Spleen (tissue), 11 donors: ENCODE measurements around the gene ABCF1. TPM values are rescaled to one million over a fixed set of nuclear protein-coding genes. Genes with fewer than 3 reads are reported as not detected.

Experiments used
- DNase-seq: peaks from one replicate; pipeline ENCODE4 v3.0.0-alpha.2; 2020
- H3K27ac ChIP-seq, 8 donors: fragments of 200-600 bp; sonication (generic) in 7 of 8; 1 replicate in 4 of 8; 2 replicates in 4 of 8; pipeline versions ENCODE4 v1.5.0 to v1.8.0; 2016 to 2021; ENCODE audit warnings: inconsistent platforms in 4 of 8, mild to moderate bottlenecking in 4 of 8, moderate library complexity in 1 of 8
- H3K27me3 ChIP-seq, 7 donors: fragments of 200-600 bp; sonication (generic) in 6 of 7; replicated peaks in 1 of 7; 1 replicate in 4 of 7; 2 replicates in 3 of 7; pipeline versions ENCODE4 v1.5.0 to v1.8.0; 2016 to 2021; ENCODE audit warnings: inconsistent platforms in 3 of 7, mild to moderate bottlenecking in 1 of 7
- H3K36me3 ChIP-seq, 6 donors: fragments of 200-600 bp; sonication (generic) in 5 of 6; 1 replicate in 4 of 6; 2 replicates in 2 of 6; pipeline versions ENCODE4 v1.5.0 to v1.8.0; 2016 to 2021; ENCODE audit warnings: inconsistent platforms in 2 of 6
- H3K4me1 ChIP-seq, 6 donors: fragments of 200-600 bp; sonication (generic) in 5 of 6; 1 replicate in 3 of 6; 2 replicates in 3 of 6; pipeline versions ENCODE4 v1.5.0 to v1.8.0; 2016 to 2021; ENCODE audit warnings: inconsistent platforms in 3 of 6
- H3K4me3 ChIP-seq, 8 donors: fragments of 200-600 bp; sonication (generic) in 7 of 8; 1 replicate in 4 of 8; 2 replicates in 4 of 8; pipeline versions ENCODE4 v1.5.0 to v1.8.0; 2016 to 2021; ENCODE audit warnings: inconsistent platforms in 4 of 8, mild to moderate bottlenecking in 4 of 8, moderate library complexity in 2 of 8
- H3K9me3 ChIP-seq, 8 donors: fragments of 200-600 bp; sonication (generic) in 7 of 8; 1 replicate in 4 of 8; 2 replicates in 4 of 8; pipeline versions ENCODE4 v1.5.0 to v1.8.0; 2016 to 2021; ENCODE audit warnings: inconsistent platforms in 4 of 8
- POLR2A ChIP-seq, 3 donors: fragments of 450-650 bp; IDR thresholded peaks; one replicate each; pipeline ENCODE4 v1.5.1; 2017; ENCODE audit warnings: antibody characterized with exemption in 3 of 3, mild to moderate bottlenecking in 1 of 3
- POLR2AphosphoS5 ChIP-seq, 3 donors: sonication (generic); formaldehyde crosslinking; IDR thresholded peaks; one replicate each; pipeline ENCODE4 v1.5.1; 2017; ENCODE audit warnings: antibody characterized with exemption in 3 of 3
- WGBS, 5 donors: extraction: QIAGEN DNeasy Blood & Tissue Kit in 3 of 5; methylation state at CpG; one replicate each; pipeline versions ENCODE4 v1.1.5 to v1.1.7; 2013 to 2018; 5-methylcytosine and 5-hydroxymethylcytosine counted together
- intact Hi-C: fragments of 100-400 bp; cut with DNase I; formaldehyde crosslinking; loops from one replicate; pipeline ENCODE4 v1.15.0; 2023; ENCODE audit warnings: low total_unique reads
- polyA plus RNA-seq, 3 donors: library from polyadenylated mRNA; stranded (reverse); fragments of 200-250 nt; gene quantifications; one replicate each; pipeline ENCODE4 v1.2.1, GENCODE V29; 2013
- total RNA-seq, 7 donors: library from RNA; depleted of rRNA in 3 of 7; stranded (reverse); fragments of >200 nt in 3 of 7; fragmentation: NEBNext Ultra II Directional in 4 of 7; extraction: Animal tissue kit (Norgen Biotek cat#: 25700) in 4 of 7; gene quantifications; one replicate each; pipeline versions ENCODE4 v1.1.0 to v1.2.1, GENCODE V29; 2016 to 2021
- TF ChIP-seq, protein P1 (sequence below), 11 experiments: fragments of 200-600 bp in 7 of 11; fragments of 450-650 bp in 4 of 11; sonication (generic) in 4 of 11; IDR thresholded peaks in 8 of 11; conservative IDR thresholded peaks in 3 of 11; 1 replicate in 7 of 11; 2 replicates in 4 of 11; pipeline versions ENCODE4 v1.4.0 to v1.8.0; 2016 to 2021; ENCODE audit warnings: antibody characterized with exemption in 11 of 11, inconsistent platforms in 4 of 11, mild to moderate bottlenecking in 1 of 11
- donor health status: healthy with polysubstance abuse.
- donor health status: DM: no; HTN: no; CAD: no; lungs with moderate emphysema.
- donor health status: DM: no; HTN: no; CAD: no.
- donor health status: Bipolar disorder and iron deficiency.
- donor health status: healthy.
- donor health status: DM: no; HTN: no; CAD: no.
- donor health status: DM: yes; HTN: yes; CAD: no.

ABCF1 gene
- total and polyA plus RNA-seq, 10 donors: 12.8 to 53.5 (median 33.2) TPM

DNA sequence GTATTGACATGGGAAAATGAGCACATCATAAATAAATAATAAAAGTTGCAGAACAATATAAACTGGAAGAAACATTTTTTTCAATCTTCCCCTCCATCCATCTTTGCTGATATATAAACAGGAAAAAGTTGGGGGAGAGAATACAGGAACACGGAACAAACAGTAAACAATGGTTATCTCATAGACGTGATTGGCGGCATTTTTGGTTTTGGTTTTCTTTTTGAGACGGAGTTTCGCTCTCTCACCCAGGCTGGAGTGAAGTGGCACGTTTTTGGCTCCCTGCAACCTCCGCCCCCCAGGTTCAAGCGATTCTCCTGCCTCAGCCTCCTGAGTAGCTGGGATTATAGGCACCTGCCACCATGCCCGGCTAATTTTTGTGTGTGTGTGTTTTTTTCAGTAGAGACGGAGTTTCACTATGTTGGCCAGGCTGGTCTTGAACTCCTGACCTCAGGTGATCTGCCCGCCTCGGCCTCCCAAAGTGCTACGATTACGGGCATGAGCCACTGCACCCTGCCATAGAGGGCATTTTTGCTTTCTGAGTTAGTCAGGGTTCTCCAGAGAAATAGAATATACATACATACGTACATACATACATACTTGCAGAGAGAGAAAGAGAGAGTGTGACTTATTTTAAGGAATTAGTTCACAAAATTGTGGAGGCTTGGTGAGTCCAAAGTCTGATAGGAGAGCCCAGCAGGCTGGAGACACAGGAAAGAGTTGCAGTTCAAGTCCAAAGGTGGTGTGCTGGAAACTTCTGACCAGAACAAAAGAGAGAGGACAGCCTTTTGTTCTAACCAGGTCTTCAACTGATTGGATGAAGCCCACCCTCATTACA, 37.6 kb upstream of the ABCF1 start:
- no peaks in the 10 kb centered on the region for H3K27me3 ChIP-seq
- peak overlapping the region in 3 of 8 donors; percentile 15 to 55 (median 37) for H3K4me3 ChIP-seq
- 65 to 77% (median 75%) methylated on average over 15 of the region's 15 CpGs for WGBS, 5 donors
- no peaks in the 10 kb centered on the region for H3K9me3 ChIP-seq
- peaks cover 9 to 47% (median 36%) of the 10 kb centered on the region in 6 donors for H3K4me1 ChIP-seq
- DNase-seq: no peak
- TF ChIP-seq POLR2A (IDR thresholded peaks at IDR 0.05) (no peak), POLR2AphosphoS5 (IDR thresholded peaks at IDR 0.05) (no peak)
- TF ChIP-seq, protein P1, sequence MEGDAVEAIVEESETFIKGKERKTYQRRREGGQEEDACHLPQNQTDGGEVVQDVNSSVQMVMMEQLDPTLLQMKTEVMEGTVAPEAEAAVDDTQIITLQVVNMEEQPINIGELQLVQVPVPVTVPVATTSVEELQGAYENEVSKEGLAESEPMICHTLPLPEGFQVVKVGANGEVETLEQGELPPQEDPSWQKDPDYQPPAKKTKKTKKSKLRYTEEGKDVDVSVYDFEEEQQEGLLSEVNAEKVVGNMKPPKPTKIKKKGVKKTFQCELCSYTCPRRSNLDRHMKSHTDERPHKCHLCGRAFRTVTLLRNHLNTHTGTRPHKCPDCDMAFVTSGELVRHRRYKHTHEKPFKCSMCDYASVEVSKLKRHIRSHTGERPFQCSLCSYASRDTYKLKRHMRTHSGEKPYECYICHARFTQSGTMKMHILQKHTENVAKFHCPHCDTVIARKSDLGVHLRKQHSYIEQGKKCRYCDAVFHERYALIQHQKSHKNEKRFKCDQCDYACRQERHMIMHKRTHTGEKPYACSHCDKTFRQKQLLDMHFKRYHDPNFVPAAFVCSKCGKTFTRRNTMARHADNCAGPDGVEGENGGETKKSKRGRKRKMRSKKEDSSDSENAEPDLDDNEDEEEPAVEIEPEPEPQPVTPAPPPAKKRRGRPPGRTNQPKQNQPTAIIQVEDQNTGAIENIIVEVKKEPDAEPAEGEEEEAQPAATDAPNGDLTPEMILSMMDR (IDR thresholded peaks at IDR 0.05 in 8 of 11, conservative IDR thresholded peaks at IDR 0.05 in 3 of 11): no peak
- H3K36me3 ChIP-seq: no peaks in the 10 kb centered on the region
- intact Hi-C loops: loop anchor here (5.0 kb wide), 1 partner anchor 41 kb away; no protein-coding TSS in a partner anchor
- peak overlapping the region in 5 of 8 donors; percentile 39 to 85 (median 76) for H3K27ac ChIP-seq

GRCh38 chr6:30537931-30538330, 33.3 kb upstream of the ABCF1 start:
- no peak for TF ChIP-seq POLR2AphosphoS5 (IDR thresholded peaks at IDR 0.05)
- no peak for TF ChIP-seq POLR2A (IDR thresholded peaks at IDR 0.05)
- TF ChIP-seq, protein P1 (IDR thresholded peaks at IDR 0.05 in 8 of 11, conservative IDR thresholded peaks at IDR 0.05 in 3 of 11): no peak
- 86 to 96% (median 89%) methylated on average over 3 of the region's 3 CpGs for WGBS, 5 donors
- intact Hi-C loops: no loop called here
- no peaks in the 10 kb centered on the region for H3K9me3 ChIP-seq
- no peaks in the 10 kb centered on the region for H3K27me3 ChIP-seq
- no peak overlapping the region for H3K27ac ChIP-seq
- no peak for DNase-seq
- no peak overlapping the region for H3K4me3 ChIP-seq
- H3K4me1 ChIP-seq: peaks cover 9 to 26% (median 18%) of the 10 kb centered on the region in 6 donors
- H3K36me3 ChIP-seq: no peaks in the 10 kb centered on the region

- Histone ChIP-seq H3K4me3 (peak overlapping the region; percentile 20 to 69 (median 37)), H3K9me3 (no peaks in the 10 kb centered on the region), H3K36me3 (peaks cover 0 to 19% (median 13%) of the 10 kb centered on the region in 6 donors), H3K27me3 (no peaks in the 10 kb centered on the region), H3K4me1 (peaks cover 24 to 39% (median 31%) of the 10 kb centered on the region in 6 donors), H3K27ac (peak overlapping the region; percentile 42 to 83 (median 75))
- intact Hi-C loops: loop anchor here (5.0 to 10.0 kb wide), 3 partner anchors 56 to 123 kb away; no protein-coding TSS in a partner anchor
- TF ChIP-seq POLR2AphosphoS5 (IDR thresholded peaks at IDR 0.05): peak in 2 of 3 donors; percentile 80 to 82
- TF ChIP-seq, protein P1 (IDR thresholded peaks at IDR 0.05 in 8 of 11, conservative IDR thresholded peaks at IDR 0.05 in 3 of 11): peak; percentile 93 to 100 (median 99)
- TF ChIP-seq POLR2A (IDR thresholded peaks at IDR 0.05): peak in 1 of 3 donors; percentile 30
- 2 to 4% (median 3%) methylated on average over 23 of the region's 23 CpGs for WGBS, 5 donors
- peak; percentile 94 for DNase-seq
Observed at GRCh38 chr6:30541515-30542403, 29.5 kb upstream of the ABCF1 start.
